ENCODE measurements around the gene DNAH10. TPM values are rescaled to one million over a fixed set of nuclear protein-coding genes. Genes with fewer than 3 reads are reported as not detected.

DNAH10 gene
- total and polyA plus RNA-seq, 2 of the 13 experiments (the other 11 are each of a cell fraction or from before 2014, with no cell fraction given): 0.01 to 0.02 TPM

- TF ChIP-seq, protein P1, sequence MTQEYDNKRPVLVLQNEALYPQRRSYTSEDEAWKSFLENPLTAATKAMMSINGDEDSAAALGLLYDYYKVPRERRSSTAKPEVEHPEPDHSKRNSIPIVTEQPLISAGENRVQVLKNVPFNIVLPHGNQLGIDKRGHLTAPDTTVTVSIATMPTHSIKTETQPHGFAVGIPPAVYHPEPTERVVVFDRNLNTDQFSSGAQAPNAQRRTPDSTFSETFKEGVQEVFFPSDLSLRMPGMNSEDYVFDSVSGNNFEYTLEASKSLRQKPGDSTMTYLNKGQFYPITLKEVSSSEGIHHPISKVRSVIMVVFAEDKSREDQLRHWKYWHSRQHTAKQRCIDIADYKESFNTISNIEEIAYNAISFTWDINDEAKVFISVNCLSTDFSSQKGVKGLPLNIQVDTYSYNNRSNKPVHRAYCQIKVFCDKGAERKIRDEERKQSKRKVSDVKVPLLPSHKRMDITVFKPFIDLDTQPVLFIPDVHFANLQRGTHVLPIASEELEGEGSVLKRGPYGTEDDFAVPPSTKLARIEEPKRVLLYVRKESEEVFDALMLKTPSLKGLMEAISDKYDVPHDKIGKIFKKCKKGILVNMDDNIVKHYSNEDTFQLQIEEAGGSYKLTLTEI (CRISPR knock-in tag; conservative IDR thresholded peaks at IDR 0.05): no peak
- no peak for TF ChIP-seq IRF2 (CRISPR knock-in tag; IDR thresholded peaks at IDR 0.05)
- no peak for TF ChIP-seq ZNF614 (CRISPR knock-in tag; IDR thresholded peaks at IDR 0.05; ENCODE audit: borderline replicate concordance)
- no peak for TF ChIP-seq MIER2 (CRISPR knock-in tag; IDR thresholded peaks at IDR 0.05)
- TF ChIP-seq, protein P2, sequence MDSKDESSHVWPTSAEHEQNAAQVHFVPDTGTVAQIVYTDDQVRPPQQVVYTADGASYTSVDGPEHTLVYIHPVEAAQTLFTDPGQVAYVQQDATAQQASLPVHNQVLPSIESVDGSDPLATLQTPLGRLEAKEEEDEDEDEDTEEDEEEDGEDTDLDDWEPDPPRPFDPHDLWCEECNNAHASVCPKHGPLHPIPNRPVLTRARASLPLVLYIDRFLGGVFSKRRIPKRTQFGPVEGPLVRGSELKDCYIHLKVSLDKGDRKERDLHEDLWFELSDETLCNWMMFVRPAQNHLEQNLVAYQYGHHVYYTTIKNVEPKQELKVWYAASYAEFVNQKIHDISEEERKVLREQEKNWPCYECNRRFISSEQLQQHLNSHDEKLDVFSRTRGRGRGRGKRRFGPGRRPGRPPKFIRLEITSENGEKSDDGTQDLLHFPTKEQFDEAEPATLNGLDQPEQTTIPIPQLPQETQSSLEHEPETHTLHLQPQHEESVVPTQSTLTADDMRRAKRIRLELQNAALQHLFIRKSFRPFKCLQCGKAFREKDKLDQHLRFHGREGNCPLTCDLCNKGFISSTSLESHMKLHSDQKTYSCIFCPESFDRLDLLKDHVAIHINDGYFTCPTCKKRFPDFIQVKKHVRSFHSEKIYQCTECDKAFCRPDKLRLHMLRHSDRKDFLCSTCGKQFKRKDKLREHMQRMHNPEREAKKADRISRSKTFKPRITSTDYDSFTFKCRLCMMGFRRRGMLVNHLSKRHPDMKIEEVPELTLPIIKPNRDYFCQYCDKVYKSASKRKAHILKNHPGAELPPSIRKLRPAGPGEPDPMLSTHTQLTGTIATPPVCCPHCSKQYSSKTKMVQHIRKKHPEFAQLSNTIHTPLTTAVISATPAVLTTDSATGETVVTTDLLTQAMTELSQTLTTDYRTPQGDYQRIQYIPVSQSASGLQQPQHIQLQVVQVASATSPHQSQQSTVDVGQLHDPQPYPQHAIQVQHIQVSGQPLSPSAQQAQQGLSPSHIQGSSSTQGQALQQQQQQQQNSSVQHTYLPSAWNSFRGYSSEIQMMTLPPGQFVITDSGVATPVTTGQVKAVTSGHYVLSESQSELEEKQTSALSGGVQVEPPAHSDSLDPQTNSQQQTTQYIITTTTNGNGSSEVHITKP (CRISPR knock-in tag; IDR thresholded peaks at IDR 0.05; ENCODE audit: low read depth): no peak
- TF ChIP-seq ZSCAN29 (CRISPR knock-in tag; conservative IDR thresholded peaks at IDR 0.05): no peak
- no peak for TF ChIP-seq SP1 (IDR thresholded peaks at IDR 0.05)
- no peak for TF ChIP-seq SP1 (CRISPR knock-in tag; IDR thresholded peaks at IDR 0.05)
Observed at GRCh38 chr12:123799227-123799626, 37.1 kb downstream of the DNAH10 start (continued).
